CD4-positive, alpha-beta memory T cell (primary cell): ENCODE measurements around the gene RPL7A. TPM values are rescaled to one million over a fixed set of nuclear protein-coding genes. Genes with fewer than 3 reads are reported as not detected.
"Not testable (repeated sequence)": the region's sequence is repeated elsewhere in the genome, so short reads cannot be mapped to it uniquely, and the experiment has no call there.

Source experiments
- CTCF ChIA-PET: fragments of 350-600 bp; sonication (Branson Sonifier 250); formaldehyde crosslinking; loops from one replicate; lab custom pipeline; 2021; ENCODE audit warnings: inconsistent platforms; ENCODE audit not compliant: partially characterized antibody; lab: Charles Lee
- POLR2A ChIA-PET: fragments of 350-600 bp; sonication (Branson Sonifier 250); formaldehyde crosslinking; loops from one replicate; lab custom pipeline; 2021; ENCODE audit not compliant: partially characterized antibody; lab: Charles Lee
- DNase-seq, 5 donors: peaks; one replicate each; pipeline versions ENCODE4 v3.0.0 to v3.0.0-alpha.2; 2020 to 2022; ENCODE audit warnings: mixed read lengths in 1 of 5
- H3K27ac ChIP-seq: one replicate; pipeline ENCODE4 v1.7.0; 2013; ENCODE audit warnings: low read depth, low read length
- H3K27me3 ChIP-seq: 2 replicates; pipeline ENCODE4 v1.7.0; 2013; ENCODE audit warnings: mild to moderate bottlenecking, low read length, moderate library complexity; ENCODE audit not compliant: insufficient read depth
- H3K36me3 ChIP-seq: 2 replicates; pipeline ENCODE4 v1.7.0; 2013; ENCODE audit warnings: mild to moderate bottlenecking, low read length, moderate library complexity; ENCODE audit not compliant: insufficient read depth
- H3K4me1 ChIP-seq: 2 replicates; pipeline ENCODE4 v1.7.0; 2013; ENCODE audit warnings: mild to moderate bottlenecking, low read length, moderate library complexity; ENCODE audit not compliant: insufficient read depth
- H3K4me3 ChIP-seq, 2 donors: one replicate each; pipeline ENCODE4 v1.7.0; 2013; ENCODE audit warnings: low read length in 2 of 2, mild to moderate bottlenecking in 1 of 2
- H3K9me3 ChIP-seq, 2 donors: one replicate each; pipeline ENCODE4 v1.7.0; 2013; ENCODE audit warnings: low read length in 2 of 2, control low read depth in 1 of 2; ENCODE audit not compliant: control insufficient read depth in 1 of 2
- H3K27ac Mint-ChIP-seq, 7 donors: one replicate each; pipeline ENCODE4 v1.8.0; 2020 to 2021; ENCODE audit warnings: mixed read lengths in 7 of 7, mild to moderate bottlenecking in 6 of 7, inconsistent platforms in 3 of 7, moderate library complexity in 3 of 7
- H3K27me3 Mint-ChIP-seq, 2 donors: one replicate each; pipeline ENCODE4 v1.8.0; 2020 to 2021; ENCODE audit warnings: mixed read lengths in 2 of 2
- H3K36me3 Mint-ChIP-seq, 2 donors: one replicate each; pipeline ENCODE4 v1.8.0; 2020 to 2021; ENCODE audit warnings: mixed read lengths in 2 of 2, inconsistent platforms in 1 of 2, mild to moderate bottlenecking in 1 of 2
- H3K4me1 Mint-ChIP-seq, 4 donors: one replicate each; pipeline ENCODE4 v1.8.0; 2020 to 2021; ENCODE audit warnings: mixed read lengths in 4 of 4, mild to moderate bottlenecking in 1 of 4
- H3K4me3 Mint-ChIP-seq, 8 donors: one replicate each; pipeline ENCODE4 v1.8.0; 2020 to 2021; ENCODE audit warnings: mixed read lengths in 8 of 8, mild to moderate bottlenecking in 7 of 8, moderate library complexity in 6 of 8, inconsistent platforms in 3 of 8
- H3K9me3 Mint-ChIP-seq, 8 donors: one replicate each; pipeline ENCODE4 v1.8.0; 2020 to 2021; ENCODE audit warnings: mixed read lengths in 8 of 8, mild to moderate bottlenecking in 5 of 8, inconsistent platforms in 3 of 8, moderate library complexity in 1 of 8
- intact Hi-C: fragments of 100-400 bp; cut with micrococcal nuclease; formaldehyde crosslinking; loops from one replicate; pipeline ENCODE4 v1.15.1; 2023
- polyA plus RNA-seq, 2 donors: library from polyadenylated mRNA; unstranded; fragments of 300-500 nt; fragmentation: Illumina TruSeq; gene quantifications; one replicate each; pipeline ENCODE4 v1.2.3, GENCODE V29; 2021
- total RNA-seq, 2 experiments: library from RNA; stranded (reverse); gene quantifications; one replicate each; pipeline ENCODE4 v1.2.3, GENCODE V29; 2021

Gene RPL7A
- total and polyA plus RNA-seq, 4 experiments from 2014 or later, result 794 to 2,268 (median 1,624) TPM

DNA sequence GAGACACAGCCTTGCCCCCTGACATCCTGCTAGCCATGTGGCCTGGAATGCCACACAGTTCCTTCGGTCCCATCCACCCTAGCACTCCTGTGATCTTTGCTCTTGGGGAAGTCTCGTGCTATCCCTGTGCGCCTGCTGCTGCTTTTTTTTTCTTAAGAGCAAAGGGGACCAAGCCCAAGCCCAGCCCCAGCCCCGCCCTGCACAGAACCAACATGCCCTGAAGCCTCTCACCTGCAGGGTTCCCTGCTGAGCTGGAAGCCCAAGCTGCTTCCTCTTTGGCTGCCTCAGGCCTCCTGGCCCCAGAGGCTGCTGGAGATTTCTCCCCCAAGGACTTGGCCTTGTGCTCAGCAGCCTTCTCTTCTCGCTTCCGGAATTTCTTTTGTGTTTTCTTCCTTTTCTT lies 13.9 kb upstream of the RPL7A start:
- no peak for DNase-seq
- H3K27ac Mint-ChIP-seq, result peak overlapping the region in 4 of 7 donors; percentile 12 to 79 (median 38)
- intact Hi-C loops, result no loop called here

DNA sequence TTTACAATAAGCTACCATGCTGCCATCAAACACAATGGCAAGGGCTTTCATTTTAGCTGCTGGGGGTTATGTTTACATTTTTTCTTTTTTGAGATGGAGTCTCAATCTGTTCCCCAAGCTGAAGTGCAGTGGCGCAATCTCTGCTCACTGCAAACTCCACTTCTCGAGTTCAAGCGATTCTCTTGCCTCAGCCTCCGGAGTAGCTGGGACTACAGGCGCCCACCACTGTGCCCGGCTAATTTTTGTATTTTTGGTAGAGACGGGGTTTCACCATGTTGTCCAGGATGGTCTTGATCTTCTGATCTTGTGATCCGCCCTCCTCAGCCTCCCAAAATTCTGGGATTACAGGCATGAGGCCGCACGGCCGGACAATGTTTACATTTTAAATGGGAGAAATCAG lies 13.1 kb upstream of the RPL7A start:
- H3K9me3 Mint-ChIP-seq, H3K27ac ChIP-seq, H3K9me3 ChIP-seq, H3K27me3 ChIP-seq, H3K27me3 Mint-ChIP-seq: not testable (repeated sequence)
- Mint-ChIP-seq H3K4me3 (peak overlapping the region; percentile 92 to 97 (median 96)), H3K36me3 (peaks cover 18 to 50% of the 10 kb centered on the region in 2 donors), H3K4me1 (peaks cover 10 to 57% (median 22%) of the 10 kb centered on the region in 4 donors), H3K27ac (peak overlapping the region; percentile 48 to 96 (median 89))
- H3K4me1 ChIP-seq, result peaks cover 29% of the 10 kb centered on the region
- intact Hi-C loops, result loop anchor here (1.0 kb wide), 1 partner anchor 83 kb away; the partner anchor contains the start of gene REXO4
- peaks cover 46% of the 10 kb centered on the region for H3K36me3 ChIP-seq
- H3K4me3 ChIP-seq, result peak overlapping the region; percentile 50 to 69
- ChIA-PET CTCF (interaction anchor here (1.1 to 1.6 kb wide), 4 partner anchors 16 to 79 kb away, joined by 3 to 5 read pairs (median 4); no protein-coding TSS in a partner anchor), POLR2A (interaction anchor here (0.9 to 3.1 kb wide), 4 partner anchors 14 to 304 kb away, joined by 3 to 14 read pairs (median 10); partner anchors contain the start of genes GTF3C5, MED22, RPL7A and SURF1)
- peak in 1 of 5 donors; percentile 29 for DNase-seq

More for the DNA sequence above, 13.9 kb upstream of the RPL7A start:
- H3K4me1 ChIP-seq, result peaks cover 28% of the 10 kb centered on the region
- POLR2A ChIA-PET, result interaction anchor here (1.3 to 3.1 kb wide), 3 partner anchors 14 to 37 kb away, joined by 7 to 14 read pairs (median 12); partner anchors contain the start of genes MED22, RPL7A, SURF1 and SURF2
- CTCF ChIA-PET, result interaction anchor here (1.1 to 1.6 kb wide), 3 partner anchors 37 to 80 kb away, joined by 3 to 5 read pairs (median 4); no protein-coding TSS in a partner anchor
- peaks cover 10 to 55% (median 20%) of the 10 kb centered on the region in 4 donors for H3K4me1 Mint-ChIP-seq
- H3K9me3 ChIP-seq, result no peaks in the 10 kb centered on the region
- no peaks in the 10 kb centered on the region for H3K27me3 Mint-ChIP-seq
- no peaks in the 10 kb centered on the region for H3K27me3 ChIP-seq
- H3K36me3 Mint-ChIP-seq, result peaks cover 18 to 48% of the 10 kb centered on the region in 2 donors
- H3K9me3 Mint-ChIP-seq, result no peaks in the 10 kb centered on the region
- H3K27ac ChIP-seq, result no peak overlapping the region
- peaks cover 39% of the 10 kb centered on the region for H3K36me3 ChIP-seq
- peak overlapping the region in 4 of 8 donors; percentile 10 to 29 (median 24) for H3K4me3 Mint-ChIP-seq
- H3K4me3 ChIP-seq, result no peak overlapping the region

DNA sequence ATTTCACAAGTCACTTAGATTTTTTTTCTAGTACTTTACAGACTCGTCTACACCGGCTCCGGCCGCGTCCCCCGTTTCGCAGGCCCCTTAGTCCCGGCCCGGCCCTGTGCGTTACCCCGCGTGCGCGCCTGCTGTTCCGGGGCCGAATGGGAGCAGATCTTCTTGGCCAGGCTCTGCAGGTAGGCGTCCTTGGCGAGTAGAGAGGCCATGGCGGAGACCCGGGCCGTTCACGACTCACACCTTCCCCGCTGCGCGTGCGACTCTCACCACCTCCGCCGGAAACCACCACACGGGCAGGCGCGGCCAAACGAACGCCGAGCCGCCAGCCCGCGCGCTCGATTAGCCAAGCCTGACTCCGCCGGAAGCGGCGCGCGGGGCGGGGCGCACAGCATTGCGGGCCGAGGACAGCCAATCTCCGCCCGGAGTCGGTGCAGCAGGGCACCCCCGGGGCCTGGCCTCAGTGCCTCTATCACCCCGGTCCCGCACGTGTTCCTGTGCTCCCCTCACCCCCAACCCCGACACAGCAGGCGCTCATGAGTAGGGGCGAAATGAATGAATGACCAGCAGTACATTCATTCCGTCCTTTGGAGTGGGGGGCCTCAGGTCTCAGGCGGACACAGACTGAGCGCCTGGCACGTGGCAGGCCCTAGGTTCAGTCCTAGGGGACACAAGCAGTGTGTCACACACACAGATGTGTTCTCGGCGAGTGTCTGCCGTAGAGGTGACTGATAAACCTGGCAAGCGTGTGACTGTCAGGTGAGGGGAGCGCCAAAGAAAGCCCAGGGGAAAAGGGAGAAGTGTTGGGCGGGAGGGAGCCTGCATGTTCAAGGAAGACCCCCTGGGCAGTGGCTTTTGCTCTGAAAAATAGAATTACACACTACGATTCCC lies 11.8 kb upstream of the RPL7A start, which contains the start of gene SURF6:
TSS of gene SURF6 (minus strand) at position 265 of the 888 bp plus-strand sequence. CDS start at position 209, 56 bp downstream.
- Mint-ChIP-seq H3K36me3 (peaks cover 22 to 51% of the 10 kb centered on the region in 2 donors), H3K9me3 (no peaks in the 10 kb centered on the region), H3K27me3 (no peaks in the 10 kb centered on the region), H3K27ac (peak within 1 kb of the TSS; percentile 86 to 96 (median 93)), H3K4me1 (peaks cover 16 to 64% (median 28%) of the 10 kb centered on the region in 4 donors), H3K4me3 (peak within 1 kb of the TSS; percentile 92 to 97 (median 96))
- Histone ChIP-seq H3K27ac (peak within 1 kb of the TSS; percentile 64), H3K27me3 (no peaks in the 10 kb centered on the region), H3K36me3 (peaks cover 48% of the 10 kb centered on the region), H3K9me3 (no peaks in the 10 kb centered on the region), H3K4me3 (peak within 1 kb of the TSS; percentile 50 to 69), H3K4me1 (peaks cover 41% of the 10 kb centered on the region)
- intact Hi-C loops, result loop anchor here (1.0 to 2.0 kb wide), 4 partner anchors 12 to 82 kb away; partner anchors contain the start of genes MED22, REXO4, RPL7A and STKLD1
- POLR2A ChIA-PET, result interaction anchor here (0.9 to 3.1 kb wide), 3 partner anchors 12 to 41 kb away, joined by 5 to 14 read pairs (median 12); partner anchors contain the start of genes MED22, RPL7A, SURF1 and SURF2
- CTCF ChIA-PET, result no interaction called here
- DNase-seq, result peak; percentile 93 to 94 (median 94)

DNA sequence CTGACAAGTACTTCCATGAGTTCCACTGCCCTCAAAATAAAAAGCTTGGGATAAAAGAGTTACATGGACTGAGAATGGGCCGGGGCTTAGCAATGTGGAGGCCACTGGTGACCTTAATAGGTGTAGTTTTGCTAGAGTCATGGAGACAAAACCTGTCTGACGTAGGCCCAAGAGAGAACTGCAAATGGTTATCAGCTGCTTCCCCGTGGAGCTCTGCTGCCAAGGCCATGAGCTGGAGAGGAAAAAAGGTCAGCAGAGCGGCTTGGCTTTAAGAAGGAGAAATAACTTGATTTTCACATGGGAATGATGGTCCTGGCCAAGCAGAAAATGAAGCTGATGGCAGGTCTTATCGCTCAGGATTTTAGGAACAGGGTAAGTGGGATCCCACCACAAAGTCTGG lies 8.4 kb upstream of the RPL7A start:
- Mint-ChIP-seq H3K27me3 (no peaks in the 10 kb centered on the region), H3K4me3 (peak overlapping the region in 1 of 8 donors; percentile 40), H3K27ac (peak overlapping the region in 4 of 7 donors; percentile 49 to 79 (median 74)), H3K4me1 (peaks cover 16 to 47% (median 28%) of the 10 kb centered on the region in 4 donors), H3K9me3 (no peaks in the 10 kb centered on the region), H3K36me3 (peaks cover 15 to 38% of the 10 kb centered on the region in 2 donors)
- Histone ChIP-seq H3K36me3 (peaks cover 47% of the 10 kb centered on the region), H3K4me3 (no peak overlapping the region), H3K27ac (no peak overlapping the region), H3K4me1 (peaks cover 32% of the 10 kb centered on the region), H3K27me3 (no peaks in the 10 kb centered on the region), H3K9me3 (no peaks in the 10 kb centered on the region)
- ChIA-PET CTCF (interaction anchor here (1.2 to 1.7 kb wide), 3 partner anchors 32 to 39 kb away, joined by 3 to 4 read pairs (median 4); no protein-coding TSS in a partner anchor), POLR2A (interaction anchor here (0.6 to 1.8 kb wide), 4 partner anchors 8 to 36 kb away, joined by 3 to 7 read pairs (median 4); partner anchors contain the start of genes MED22, RPL7A, STKLD1 and SURF4)
- intact Hi-C loops, result no loop called here
- DNase-seq, result peak in 1 of 5 donors; percentile 11

DNA sequence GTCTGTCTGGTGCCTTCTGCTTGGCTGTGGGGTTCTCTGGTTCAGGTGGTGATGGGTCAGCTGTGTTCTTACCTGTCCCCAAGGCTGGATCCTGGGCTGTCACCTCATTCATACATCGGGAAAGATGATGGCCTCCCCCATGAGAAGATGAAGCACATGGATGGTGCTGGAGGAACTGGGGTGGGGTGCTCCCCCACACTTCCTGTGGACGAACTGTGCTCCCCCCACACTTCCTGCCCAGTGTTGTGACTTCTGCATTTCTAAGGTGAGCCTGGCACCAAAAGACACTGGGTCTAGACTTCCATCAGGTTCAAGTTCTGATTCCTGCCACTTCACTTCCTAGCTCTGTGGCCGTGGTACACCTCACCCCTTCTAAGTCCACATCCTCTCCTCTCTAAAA lies 7.8 kb upstream of the RPL7A start:
- H3K4me1 ChIP-seq, result peaks cover 26% of the 10 kb centered on the region
- H3K4me3 Mint-ChIP-seq, result no peak overlapping the region
- H3K27ac ChIP-seq, result no peak overlapping the region
- DNase-seq, result peak in 1 of 5 donors; percentile 7
- POLR2A ChIA-PET, result interaction anchor here (1.3 to 1.8 kb wide), 3 partner anchors 8 to 36 kb away, joined by 3 to 7 read pairs (median 6); partner anchors contain the start of genes MED22, RPL7A, STKLD1 and SURF4
- peaks cover 52% of the 10 kb centered on the region for H3K36me3 ChIP-seq
- no peaks in the 10 kb centered on the region for H3K9me3 Mint-ChIP-seq
- peaks cover 18 to 38% of the 10 kb centered on the region in 2 donors for H3K36me3 Mint-ChIP-seq
- CTCF ChIA-PET, result interaction anchor here (1.2 to 1.7 kb wide), 3 partner anchors 31 to 39 kb away, joined by 3 to 4 read pairs (median 4); no protein-coding TSS in a partner anchor
- H3K27me3 Mint-ChIP-seq, result no peaks in the 10 kb centered on the region
- H3K4me1 Mint-ChIP-seq, result peaks cover 15 to 41% (median 25%) of the 10 kb centered on the region in 4 donors
- intact Hi-C loops, result no loop called here
- H3K27ac Mint-ChIP-seq, result peak overlapping the region in 6 of 7 donors; percentile 14 to 93 (median 68)
- H3K27me3 ChIP-seq, result no peaks in the 10 kb centered on the region
- no peak overlapping the region for H3K4me3 ChIP-seq
- H3K9me3 ChIP-seq, result no peaks in the 10 kb centered on the region

DNA sequence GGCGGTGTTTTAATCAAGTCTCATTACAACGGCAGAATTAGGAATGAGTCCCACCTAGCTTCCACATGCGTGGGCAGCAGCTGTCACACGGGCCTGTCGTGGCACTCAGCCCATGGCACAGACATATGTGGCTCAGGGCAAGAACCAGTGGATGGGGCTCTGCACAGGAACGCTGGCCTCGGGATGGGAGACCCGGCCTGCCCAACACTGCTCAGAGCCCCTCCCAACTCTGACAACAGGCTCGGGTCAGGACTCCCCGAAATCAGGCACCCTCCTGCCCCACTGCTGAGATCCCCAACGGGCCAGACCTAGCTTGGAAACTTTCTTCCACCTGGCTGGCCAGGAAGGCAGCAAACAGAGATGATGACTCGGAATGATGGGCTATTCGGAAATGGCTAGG lies 7.1 kb upstream of the RPL7A start:
- DNase-seq, result peak in 1 of 5 donors; percentile 7
- Mint-ChIP-seq H3K9me3 (no peaks in the 10 kb centered on the region), H3K4me3 (no peak overlapping the region), H3K36me3 (peaks cover 18 to 31% of the 10 kb centered on the region in 2 donors), H3K4me1 (peaks cover 13 to 34% (median 21%) of the 10 kb centered on the region in 4 donors), H3K27ac (peak overlapping the region in 6 of 7 donors; percentile 17 to 93 (median 54)), H3K27me3 (no peaks in the 10 kb centered on the region)
- POLR2A ChIA-PET, result interaction anchor here (1.3 to 1.8 kb wide), 2 partner anchors 15 to 35 kb away, joined by 3 to 7 read pairs; partner anchors contain the start of genes STKLD1 and SURF4
- intact Hi-C loops, result no loop called here
- no peaks in the 10 kb centered on the region for H3K9me3 ChIP-seq
- H3K27ac ChIP-seq, result no peak overlapping the region
- H3K27me3 ChIP-seq, result no peaks in the 10 kb centered on the region
- H3K4me3 ChIP-seq, result no peak overlapping the region
- H3K4me1 ChIP-seq, result peaks cover 26% of the 10 kb centered on the region
- CTCF ChIA-PET, result interaction anchor here (1.4 to 1.7 kb wide), 2 partner anchors 34 to 145 kb away, joined by 3 to 4 read pairs; no protein-coding TSS in a partner anchor
- H3K36me3 ChIP-seq, result peaks cover 59% of the 10 kb centered on the region
